OCI-LY1 (cell line): ENCODE data around the gene KRTAP10-12.

Experiments
- H2AFZ ChIP-seq: fragments of 200-600 bp; sonication (generic), shearing (Covaris generic); 2 replicates; pipeline ENCODE4 v1.6.0; 2014; ENCODE audit warnings: antibody characterized with exemption, mild to moderate bottlenecking, low read length
- H3F3A ChIP-seq: fragments of 200-600 bp; sonication (generic), shearing (Covaris generic); 2 replicates; pipeline ENCODE4 v1.6.0; 2014; ENCODE audit warnings: mild to moderate bottlenecking, antibody characterized with exemption, low read length, moderate library complexity; ENCODE audit not compliant: insufficient read depth
- H3K27ac ChIP-seq: fragments of 200-600 bp; sonication (generic); 2 replicates; pipeline ENCODE4 v1.5.1; 2014; ENCODE audit warnings: low read length, mixed run types, mild to moderate bottlenecking, low read depth; ENCODE audit not compliant: poor library complexity, severe bottlenecking
- H3K27me3 ChIP-seq: fragments of 200-600 bp; sonication (generic); 2 replicates; pipeline ENCODE4 v1.6.0; 2014; ENCODE audit warnings: antibody characterized with exemption, mild to moderate bottlenecking, low read length, moderate library complexity; ENCODE audit not compliant: insufficient read depth
- H3K36me3 ChIP-seq: fragments of 200-600 bp; sonication (generic); 2 replicates; pipeline ENCODE4 v1.6.1; 2014; ENCODE audit warnings: mild to moderate bottlenecking, antibody characterized with exemption, low read length, moderate library complexity, mixed read lengths; ENCODE audit not compliant: insufficient read depth
- H3K4me1 ChIP-seq: fragments of 200-600 bp; sonication (generic); 2 replicates; pipeline ENCODE4 v1.5.1; 2014; ENCODE audit warnings: mild to moderate bottlenecking, low read length, moderate library complexity; ENCODE audit not compliant: insufficient read depth, severe bottlenecking
- H3K4me2 ChIP-seq: fragments of 200-600 bp; sonication (generic), shearing (Covaris generic); 2 replicates; pipeline ENCODE4 v1.6.1; 2014; ENCODE audit warnings: low read length
- H3K4me3 ChIP-seq: fragments of 200-600 bp; sonication (generic); 2 replicates; pipeline ENCODE4 v1.5.1; 2014; ENCODE audit warnings: low read length, low read depth, mild to moderate bottlenecking, mixed read lengths; ENCODE audit not compliant: poor library complexity, severe bottlenecking
- H3K79me2 ChIP-seq: fragments of 200-600 bp; shearing (Covaris generic); 2 replicates; pipeline ENCODE4 v1.6.1; 2016; ENCODE audit warnings: mixed run types, low read length, mixed read lengths; ENCODE audit not compliant: insufficient read depth
- H3K9ac ChIP-seq: fragments of 200-600 bp; sonication (generic), shearing (Covaris generic); 2 replicates; pipeline ENCODE4 v1.6.1; 2014; ENCODE audit warnings: mild to moderate bottlenecking, low read length, mixed read lengths
- H3K9me2 ChIP-seq: fragments of 200-600 bp; sonication (generic), shearing (Covaris generic); 2 replicates; pipeline ENCODE4 v1.6.1; 2014; ENCODE audit warnings: low read depth, mild to moderate bottlenecking, low read length, mixed read lengths
- H3K9me3 ChIP-seq: fragments of 200-600 bp; shearing (Covaris generic); 2 replicates; pipeline ENCODE4 v1.6.1; 2014; ENCODE audit warnings: low read length, mixed read lengths
- H4K20me1 ChIP-seq: fragments of 200-600 bp; sonication (generic), shearing (Covaris generic); 2 replicates; pipeline ENCODE4 v1.6.0; 2016; ENCODE audit warnings: mild to moderate bottlenecking, low read length; ENCODE audit not compliant: insufficient read depth
- EZH2 ChIP-seq: fragments of 200-600 bp; sonication (generic), shearing (Covaris generic); IDR thresholded peaks from 2 replicates; pipeline ENCODE4 v1.8.0; 2017; ENCODE audit warnings: borderline replicate concordance, mixed run types, mild to moderate bottlenecking, antibody characterized with exemption, low read length, moderate library complexity, mixed read lengths
- TF ChIP-seq, protein P1 (sequence below): fragments of 200-600 bp; sonication (generic), shearing (Covaris generic); IDR thresholded peaks from 2 replicates; pipeline ENCODE4 v1.5.1; 2017; ENCODE audit warnings: mild to moderate bottlenecking, antibody characterized with exemption, low read length, moderate library complexity, mixed read lengths

Gene KRTAP10-12

DNA sequence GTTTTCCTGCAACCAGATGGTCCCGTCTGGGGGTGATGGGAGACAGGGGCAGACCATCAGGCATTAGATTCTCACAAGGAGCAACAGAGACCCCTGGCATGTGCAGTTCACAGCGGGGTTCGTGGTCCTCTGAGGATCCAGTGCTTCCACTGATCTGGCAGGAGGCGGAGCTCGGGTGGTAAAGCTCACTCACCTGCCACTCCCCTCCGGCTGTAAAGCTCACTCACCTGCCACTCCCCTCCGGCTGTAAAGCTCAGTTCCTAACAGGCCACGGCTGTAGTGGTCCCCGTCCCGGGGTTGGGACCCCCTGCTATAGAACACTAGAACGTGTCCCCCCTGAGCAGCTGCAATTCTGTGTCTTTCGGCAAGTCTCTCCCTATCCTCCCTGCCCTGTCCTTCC, 4.6 kb downstream of the KRTAP10-12 start:
- no peak overlapping the region for H3K27ac ChIP-seq
- H3K4me2 ChIP-seq: no peak overlapping the region
- H3K9me3 ChIP-seq: no peaks in the 10 kb centered on the region
- no peaks in the 10 kb centered on the region for H3K36me3 ChIP-seq
- H3K9me2 ChIP-seq: no peaks in the 10 kb centered on the region
- H3K27me3 ChIP-seq: 0 out of 2 replicates have a peak, but pooled peaks cover 4% of the 10 kb centered on the region
- H3K79me2 ChIP-seq: no peaks in the 10 kb centered on the region
- no peak overlapping the region for H3K9ac ChIP-seq
- no peak overlapping the region for H2AFZ ChIP-seq
- no peaks in the 10 kb centered on the region for H3K4me1 ChIP-seq
- TF ChIP-seq, protein P1, sequence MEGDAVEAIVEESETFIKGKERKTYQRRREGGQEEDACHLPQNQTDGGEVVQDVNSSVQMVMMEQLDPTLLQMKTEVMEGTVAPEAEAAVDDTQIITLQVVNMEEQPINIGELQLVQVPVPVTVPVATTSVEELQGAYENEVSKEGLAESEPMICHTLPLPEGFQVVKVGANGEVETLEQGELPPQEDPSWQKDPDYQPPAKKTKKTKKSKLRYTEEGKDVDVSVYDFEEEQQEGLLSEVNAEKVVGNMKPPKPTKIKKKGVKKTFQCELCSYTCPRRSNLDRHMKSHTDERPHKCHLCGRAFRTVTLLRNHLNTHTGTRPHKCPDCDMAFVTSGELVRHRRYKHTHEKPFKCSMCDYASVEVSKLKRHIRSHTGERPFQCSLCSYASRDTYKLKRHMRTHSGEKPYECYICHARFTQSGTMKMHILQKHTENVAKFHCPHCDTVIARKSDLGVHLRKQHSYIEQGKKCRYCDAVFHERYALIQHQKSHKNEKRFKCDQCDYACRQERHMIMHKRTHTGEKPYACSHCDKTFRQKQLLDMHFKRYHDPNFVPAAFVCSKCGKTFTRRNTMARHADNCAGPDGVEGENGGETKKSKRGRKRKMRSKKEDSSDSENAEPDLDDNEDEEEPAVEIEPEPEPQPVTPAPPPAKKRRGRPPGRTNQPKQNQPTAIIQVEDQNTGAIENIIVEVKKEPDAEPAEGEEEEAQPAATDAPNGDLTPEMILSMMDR: no peak
- no peak for TF ChIP-seq EZH2
- no peaks in the 10 kb centered on the region for H4K20me1 ChIP-seq
- H3F3A ChIP-seq: no peaks in the 10 kb centered on the region
- no peak overlapping the region for H3K4me3 ChIP-seq

DNA sequence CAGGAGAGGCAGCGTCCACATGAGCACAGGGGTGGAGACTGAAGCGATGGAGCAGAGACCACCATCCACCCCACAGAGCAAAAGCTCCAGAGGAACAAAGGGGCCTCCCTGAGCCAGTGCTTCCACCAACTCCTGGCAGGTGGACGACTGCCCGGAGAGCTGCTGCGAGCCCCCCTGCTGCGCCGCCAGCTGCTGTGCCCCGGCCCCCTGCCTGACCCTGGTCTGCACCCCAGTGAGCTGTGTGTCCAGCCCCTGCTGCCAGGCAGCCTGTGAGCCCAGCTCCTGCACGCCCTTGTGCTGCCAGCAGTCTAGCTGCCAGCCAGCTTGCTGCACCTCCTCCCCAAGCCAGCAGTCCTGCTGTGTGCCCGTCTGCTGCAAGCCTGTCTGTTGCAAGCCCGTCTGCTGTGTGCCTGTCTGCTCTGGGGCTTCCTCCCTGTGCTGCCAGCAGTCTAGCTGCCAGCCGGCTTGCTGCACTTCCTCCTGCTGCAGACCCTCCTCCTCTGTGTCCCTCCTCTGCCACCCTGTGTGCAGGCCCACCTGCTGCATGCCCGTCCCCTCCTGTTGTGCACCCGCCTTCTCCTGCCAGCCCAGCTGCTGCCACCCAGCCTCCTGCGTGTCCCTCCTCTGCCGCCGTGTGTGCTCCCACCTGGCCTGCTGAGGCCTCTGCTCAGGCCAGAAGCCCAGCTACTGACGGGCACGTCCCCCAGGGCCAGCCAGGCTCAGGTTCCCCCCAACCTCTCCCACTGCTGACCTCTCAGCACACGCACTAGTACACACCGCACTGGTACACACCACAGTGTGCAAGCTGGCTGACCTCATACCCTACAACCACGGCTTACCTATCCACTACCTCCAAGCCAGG, 5.4 kb downstream of the KRTAP10-12 start:
- TF ChIP-seq, protein P1: no peak
- no peak for TF ChIP-seq EZH2
- Histone ChIP-seq H3K27me3 (0 out of 2 replicates have a peak, but pooled peaks cover 4% of the 10 kb centered on the region), H3K36me3 (no peaks in the 10 kb centered on the region), H4K20me1 (no peaks in the 10 kb centered on the region), H3K9me2 (no peaks in the 10 kb centered on the region), H2AFZ (no peak overlapping the region), H3K79me2 (no peaks in the 10 kb centered on the region), H3K4me2 (no peak overlapping the region), H3K27ac (no peak overlapping the region), H3K4me1 (no peaks in the 10 kb centered on the region), H3F3A (no peaks in the 10 kb centered on the region), H3K4me3 (no peak overlapping the region), H3K9me3 (no peaks in the 10 kb centered on the region), H3K9ac (no peak overlapping the region)

DNA sequence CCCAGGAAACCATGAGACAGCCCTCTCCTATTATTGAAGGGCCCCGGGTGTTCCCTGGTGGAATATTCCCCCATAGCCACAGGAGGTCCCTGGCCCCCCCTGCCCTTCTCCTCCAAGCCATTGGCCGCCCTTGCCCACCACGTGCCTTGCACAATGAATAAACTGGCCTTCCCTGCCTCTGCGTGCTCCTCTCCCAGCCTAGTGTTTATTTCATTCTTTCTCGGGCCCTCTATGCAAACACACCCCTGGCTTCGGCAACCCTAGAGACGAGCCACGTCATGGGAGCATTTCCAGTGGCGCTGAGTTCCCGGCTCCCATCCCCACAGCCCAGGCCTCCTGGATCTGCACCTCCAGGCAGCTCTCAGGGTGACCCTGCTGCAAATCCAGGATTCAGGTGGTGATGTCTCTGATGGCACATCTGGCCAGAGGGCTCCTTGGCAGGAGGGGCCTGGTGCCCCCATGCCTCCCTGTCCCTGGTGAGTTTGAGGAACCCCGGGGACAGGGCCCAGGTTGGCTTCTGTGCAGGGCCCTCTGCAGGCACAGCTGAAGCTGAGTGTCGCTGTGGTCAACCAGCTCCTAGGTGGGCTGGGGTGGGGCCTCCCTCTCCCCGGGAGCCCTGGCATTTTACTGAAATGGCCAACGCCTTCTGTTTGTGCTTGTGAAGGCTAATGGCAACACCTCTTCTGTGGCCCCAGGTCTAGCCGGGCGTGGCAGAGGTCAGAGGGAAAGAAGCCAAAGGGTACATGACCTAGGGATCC, 6.2 kb downstream of the KRTAP10-12 start:
- Histone ChIP-seq H3K9me2 (no peaks in the 10 kb centered on the region), H4K20me1 (no peaks in the 10 kb centered on the region), H3K79me2 (no peaks in the 10 kb centered on the region), H3K9ac (no peak overlapping the region), H3K4me3 (no peak overlapping the region), H3K4me1 (no peaks in the 10 kb centered on the region), H2AFZ (no peak overlapping the region), H3K36me3 (no peaks in the 10 kb centered on the region), H3K4me2 (no peak overlapping the region), H3K27me3 (0 out of 2 replicates have a peak, but pooled peaks cover 4% of the 10 kb centered on the region), H3K27ac (no peak overlapping the region), H3K9me3 (no peaks in the 10 kb centered on the region), H3F3A (no peaks in the 10 kb centered on the region)
- no peak for TF ChIP-seq EZH2
- TF ChIP-seq, protein P1: no peak
